Loucy (cell line): ENCODE data around the gene MITF.

ENCODE experiments used
- EZH2phosphoT487 ChIP-seq: fragments of 200-600 bp; IDR thresholded peaks from 2 replicates; pipeline ENCODE4 v1.6.1; 2018; ENCODE audit warnings: antibody characterized with exemption, mild to moderate bottlenecking, moderate library complexity, borderline replicate concordance
- TF ChIP-seq, protein P1 (sequence below): fragments of 200-600 bp; sonication (generic); conservative IDR thresholded peaks from 2 replicates; pipeline ENCODE4 v1.5.1; 2014; ENCODE audit warnings: mild to moderate bottlenecking, antibody characterized with exemption, low read length

DNA sequence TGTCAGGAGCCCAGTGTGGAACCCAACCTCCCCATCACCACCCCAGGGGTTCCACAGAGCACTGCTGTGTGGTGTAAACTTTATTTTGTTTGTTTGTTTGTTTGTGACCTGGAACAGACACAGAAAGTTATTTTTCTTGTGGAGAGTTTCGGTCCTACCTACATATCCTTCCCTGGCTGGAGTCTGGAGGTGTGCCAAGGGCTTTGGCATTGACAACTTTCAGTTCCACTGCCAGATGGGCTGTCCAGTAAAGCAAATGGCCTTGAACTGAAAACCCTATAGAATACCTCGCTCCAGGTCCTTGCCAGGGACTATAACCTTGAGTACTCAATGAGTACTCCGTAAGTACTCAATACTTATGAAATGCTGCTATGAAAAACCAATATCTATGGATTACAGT lies 103.5 kb downstream of the MITF start:
- TF ChIP-seq, protein P1, sequence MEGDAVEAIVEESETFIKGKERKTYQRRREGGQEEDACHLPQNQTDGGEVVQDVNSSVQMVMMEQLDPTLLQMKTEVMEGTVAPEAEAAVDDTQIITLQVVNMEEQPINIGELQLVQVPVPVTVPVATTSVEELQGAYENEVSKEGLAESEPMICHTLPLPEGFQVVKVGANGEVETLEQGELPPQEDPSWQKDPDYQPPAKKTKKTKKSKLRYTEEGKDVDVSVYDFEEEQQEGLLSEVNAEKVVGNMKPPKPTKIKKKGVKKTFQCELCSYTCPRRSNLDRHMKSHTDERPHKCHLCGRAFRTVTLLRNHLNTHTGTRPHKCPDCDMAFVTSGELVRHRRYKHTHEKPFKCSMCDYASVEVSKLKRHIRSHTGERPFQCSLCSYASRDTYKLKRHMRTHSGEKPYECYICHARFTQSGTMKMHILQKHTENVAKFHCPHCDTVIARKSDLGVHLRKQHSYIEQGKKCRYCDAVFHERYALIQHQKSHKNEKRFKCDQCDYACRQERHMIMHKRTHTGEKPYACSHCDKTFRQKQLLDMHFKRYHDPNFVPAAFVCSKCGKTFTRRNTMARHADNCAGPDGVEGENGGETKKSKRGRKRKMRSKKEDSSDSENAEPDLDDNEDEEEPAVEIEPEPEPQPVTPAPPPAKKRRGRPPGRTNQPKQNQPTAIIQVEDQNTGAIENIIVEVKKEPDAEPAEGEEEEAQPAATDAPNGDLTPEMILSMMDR = no peak
- no peak for TF ChIP-seq EZH2phosphoT487
